Measurements from ENCODE around the gene TMEM132A.
"Not testable (repeated sequence)": the region's sequence is repeated elsewhere in the genome, so short reads cannot be mapped to it uniquely, and the experiment has no call there.

Gene TMEM132A

GRCh38 chr11:60964801-60965200, 40.5 kb downstream of the TMEM132A start:
- DNase-seq: no peak

DNA sequence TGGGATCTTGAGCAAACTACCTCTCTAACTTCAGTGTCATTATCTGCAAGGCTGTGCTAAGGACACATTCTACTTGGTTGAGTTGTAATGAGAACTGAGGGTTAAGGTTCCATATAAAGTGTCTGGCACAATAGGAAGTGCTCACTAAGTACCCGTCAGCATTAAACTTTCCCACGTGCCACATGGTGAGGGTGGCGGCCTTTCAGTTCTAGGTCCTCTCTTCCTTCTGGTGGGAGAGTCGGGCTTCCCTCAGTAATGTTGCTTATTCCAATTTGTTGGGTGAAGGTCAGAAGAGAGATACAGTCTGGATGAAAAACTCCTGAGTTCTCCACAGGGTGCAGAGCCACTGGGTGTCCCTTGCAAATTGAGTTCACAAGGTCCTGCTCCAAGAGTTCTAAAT, 42.6 kb downstream of the TMEM132A start:
- DNase-seq: no peak

DNA sequence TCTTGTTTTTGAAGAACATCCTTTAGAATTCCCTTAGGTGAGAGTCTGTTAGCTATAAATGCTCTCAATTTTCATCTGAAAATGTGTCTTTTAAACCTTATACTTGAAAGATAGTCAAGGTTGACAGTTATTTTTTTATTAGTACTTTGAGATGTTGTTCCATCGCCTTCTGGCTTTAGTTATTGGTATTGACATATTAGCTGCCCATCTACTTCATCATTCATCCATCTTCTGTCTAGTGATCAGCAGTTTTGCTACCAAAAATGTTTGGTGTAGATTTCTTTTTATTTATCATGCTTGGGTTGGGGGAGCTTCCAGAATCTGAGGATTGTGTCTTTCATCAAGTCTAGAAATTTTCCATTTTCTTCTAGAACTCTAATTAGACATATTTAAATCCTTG, 44.0 kb downstream of the TMEM132A start:
- DNase-seq: no peak

- no peak for DNase-seq
Measured at GRCh38 chr11:60970369-60970774, 46.1 kb downstream of the TMEM132A start.

DNA sequence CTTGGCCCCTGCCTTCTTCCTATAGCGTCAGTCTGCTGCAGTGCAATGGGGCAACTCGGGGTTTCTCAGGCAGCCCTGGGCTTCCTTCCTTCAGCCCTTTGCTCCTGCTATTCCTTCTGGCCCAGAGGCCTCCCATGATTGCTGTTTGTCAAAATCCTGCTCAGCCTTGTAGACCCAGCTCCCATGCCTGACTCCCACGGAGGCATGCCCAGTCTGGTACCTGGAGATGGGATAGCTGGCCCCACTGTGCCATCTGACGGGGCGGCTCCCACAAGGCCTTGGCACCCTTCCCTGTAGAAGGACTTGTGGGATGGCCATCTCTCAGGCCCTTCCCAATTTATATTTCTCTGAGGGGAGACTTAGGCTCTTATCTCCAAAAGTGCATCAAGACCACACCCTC, 46.6 kb downstream of the TMEM132A start:
- no peak for DNase-seq

DNA sequence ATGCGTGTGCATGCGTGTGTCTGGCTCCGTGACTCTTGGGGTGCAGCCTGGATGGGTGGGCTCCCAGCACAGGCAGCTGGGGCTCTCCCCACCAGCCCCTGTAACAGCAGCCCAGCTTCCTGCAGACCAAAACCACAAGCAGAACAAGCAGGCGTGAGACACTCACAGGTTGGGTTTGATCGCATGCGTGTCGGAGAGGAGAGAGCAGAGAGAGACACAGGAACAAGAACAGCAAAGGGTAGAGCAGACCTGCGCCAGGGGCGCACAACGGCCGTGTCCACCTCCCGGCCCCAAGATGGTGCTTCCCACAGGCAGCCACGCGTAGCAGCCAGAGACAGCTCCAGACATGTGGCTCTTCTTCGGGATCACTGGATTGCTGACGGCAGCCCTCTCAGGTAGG, 47.3 kb downstream of the TMEM132A start, which contains the start of gene CD6:
CD6 (plus strand) TSS at position 161 of the 400 bp plus-strand sequence; CDS start at position 347, 186 bp downstream.
- DNase-seq: no peak

DNA sequence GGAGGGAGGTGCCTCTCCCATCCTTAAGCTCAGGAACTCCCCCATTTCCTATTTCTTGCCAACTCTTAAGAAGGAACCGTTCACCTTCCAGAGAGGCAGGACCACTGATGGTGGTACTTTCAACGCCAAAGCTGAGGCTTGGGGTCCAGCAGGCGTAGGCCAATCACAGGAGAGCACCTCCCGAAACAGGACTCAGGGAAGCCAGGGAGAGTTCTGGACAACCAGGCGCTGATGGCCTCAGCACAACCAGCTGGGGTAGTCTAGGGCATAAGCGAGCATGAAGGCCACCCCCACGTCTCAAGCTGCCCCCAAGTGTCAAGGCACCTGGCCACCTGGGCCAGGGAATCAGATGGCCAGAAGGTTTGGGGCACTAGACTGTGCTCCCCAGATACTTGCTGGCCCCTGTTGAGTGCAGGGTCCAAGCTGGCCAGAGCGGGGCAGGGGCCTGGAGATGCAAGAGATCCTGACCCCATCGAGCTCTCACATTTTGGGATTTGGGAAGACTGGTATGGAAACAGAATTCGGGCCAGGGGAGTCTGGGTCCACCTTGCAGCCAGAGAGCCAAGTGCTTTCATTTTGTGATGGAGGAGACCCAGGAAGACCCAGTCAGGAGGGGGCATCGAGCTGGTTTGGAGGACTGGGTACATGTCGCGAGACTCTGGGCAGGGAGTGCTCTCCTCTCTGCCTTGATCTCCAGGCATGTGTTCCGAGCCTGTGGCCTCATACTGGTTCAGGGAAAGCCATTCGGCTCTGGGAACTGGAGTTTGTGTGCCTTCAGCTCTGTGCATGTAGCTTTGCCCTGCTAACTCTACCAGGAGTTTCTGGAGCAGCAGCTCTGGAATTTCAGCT, 48.1 kb downstream of the TMEM132A start:
- no peak for DNase-seq

DNA sequence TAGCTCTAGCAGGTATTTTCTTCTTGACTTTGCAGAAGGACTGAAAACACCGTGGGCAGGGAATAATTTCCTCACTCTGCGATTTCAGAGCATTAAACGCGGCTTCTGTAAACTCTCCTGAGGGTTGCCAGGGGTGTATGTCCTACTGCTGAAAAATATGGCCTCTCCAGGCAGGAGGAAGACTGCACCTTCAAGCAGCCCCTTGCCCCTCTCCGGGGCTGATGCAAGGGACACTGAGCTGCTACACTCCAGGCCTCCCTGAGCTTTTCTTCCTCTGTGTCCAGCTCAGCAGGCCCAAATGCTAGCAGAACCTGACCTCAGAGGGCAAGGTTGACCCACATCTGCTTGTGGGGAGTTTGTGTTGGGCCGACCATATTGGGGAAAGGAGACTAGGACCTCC, 49.4 kb downstream of the TMEM132A start:
- DNase-seq: no peak

DNA sequence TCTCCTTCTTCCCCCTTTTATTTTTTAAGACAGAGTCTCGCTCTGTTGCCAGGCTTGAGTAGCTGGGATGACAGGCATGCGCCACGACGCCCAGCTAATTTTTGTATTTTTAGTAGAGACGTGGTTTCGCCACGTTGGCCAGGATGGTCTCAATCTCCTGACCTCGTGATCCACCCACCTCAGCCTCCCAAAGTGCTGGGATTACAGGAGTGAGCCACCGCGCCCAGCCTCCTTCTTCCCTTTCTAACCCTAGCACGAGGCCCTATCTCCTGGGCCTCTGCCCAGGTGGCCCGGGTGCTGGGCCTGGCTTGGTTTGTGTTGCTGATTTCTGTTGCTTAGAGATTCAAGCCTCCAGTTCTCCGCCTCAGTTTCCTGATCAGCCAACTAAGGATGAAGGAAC, 50.1 kb downstream of the TMEM132A start:
- not testable (repeated sequence) for DNase-seq

- no peak for DNase-seq
Measured at GRCh38 chr11:60974726-60975125, 50.5 kb downstream of the TMEM132A start.

GRCh38 chr11:60977224-60977623, 53.0 kb downstream of the TMEM132A start:
- no peak for DNase-seq

GRCh38 chr11:60977836-60978235, 53.6 kb downstream of the TMEM132A start:
- DNase-seq: no peak

DNA sequence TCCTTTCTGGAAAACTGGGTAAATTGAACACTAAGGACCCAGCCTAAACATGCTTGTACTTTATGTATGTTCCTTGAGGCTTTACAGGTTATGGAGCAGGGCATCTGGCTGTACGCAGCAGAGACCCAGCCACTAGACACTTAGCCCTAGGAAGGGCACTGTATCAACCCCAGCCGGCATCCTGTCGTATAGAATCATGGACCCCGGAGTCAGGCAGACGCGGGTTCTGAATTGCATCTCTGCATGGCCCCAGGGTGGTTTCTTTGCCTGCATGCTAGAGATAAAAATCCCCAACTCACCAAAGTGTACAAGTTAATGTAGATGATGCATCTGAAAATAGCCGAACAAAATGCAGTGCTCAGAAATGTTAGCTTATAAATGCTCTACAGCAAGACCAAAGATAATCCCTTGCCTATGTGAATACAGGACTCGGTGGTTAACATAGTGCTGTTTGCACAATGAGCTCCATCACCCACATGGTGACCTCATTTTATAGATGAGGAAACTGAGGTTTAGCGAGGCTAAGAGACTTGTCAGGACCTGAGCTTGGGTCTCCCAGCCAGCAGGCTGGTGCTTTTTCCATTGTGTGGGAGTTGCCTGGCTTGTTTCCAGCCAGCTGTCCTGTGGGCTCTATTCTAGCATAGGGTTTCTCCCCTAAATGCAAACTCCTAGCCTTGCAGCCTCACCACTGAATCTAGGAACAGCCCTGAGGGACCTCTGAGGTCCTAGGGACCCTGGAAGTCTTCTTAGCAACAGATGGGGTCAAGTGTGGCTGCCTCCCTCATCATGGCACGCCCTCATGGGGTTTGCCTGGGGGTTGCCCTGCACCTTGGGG, 54.5 kb downstream of the TMEM132A start:
- DNase-seq: no peak

DNA sequence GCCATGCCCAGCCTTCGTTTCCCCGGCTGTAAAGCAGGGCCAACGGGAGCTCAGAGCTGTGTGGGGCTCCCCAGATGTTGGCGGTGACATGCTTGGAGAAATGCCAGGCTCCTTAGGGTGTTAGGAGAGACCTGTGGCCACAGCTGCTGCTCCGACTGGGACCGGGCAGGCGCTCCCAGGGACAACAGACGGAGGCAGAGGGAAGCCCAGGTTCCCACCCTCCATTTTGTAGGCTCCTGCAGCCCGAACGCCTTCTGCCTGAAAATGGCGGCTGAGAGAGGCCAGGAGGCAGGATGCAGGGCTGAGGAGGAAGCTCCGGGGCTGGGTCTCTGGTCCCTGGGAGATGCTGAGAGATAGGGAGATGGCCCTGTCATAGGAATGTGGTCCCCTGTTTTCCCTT, 57.3 kb downstream of the TMEM132A start:
- no peak for DNase-seq

DNA sequence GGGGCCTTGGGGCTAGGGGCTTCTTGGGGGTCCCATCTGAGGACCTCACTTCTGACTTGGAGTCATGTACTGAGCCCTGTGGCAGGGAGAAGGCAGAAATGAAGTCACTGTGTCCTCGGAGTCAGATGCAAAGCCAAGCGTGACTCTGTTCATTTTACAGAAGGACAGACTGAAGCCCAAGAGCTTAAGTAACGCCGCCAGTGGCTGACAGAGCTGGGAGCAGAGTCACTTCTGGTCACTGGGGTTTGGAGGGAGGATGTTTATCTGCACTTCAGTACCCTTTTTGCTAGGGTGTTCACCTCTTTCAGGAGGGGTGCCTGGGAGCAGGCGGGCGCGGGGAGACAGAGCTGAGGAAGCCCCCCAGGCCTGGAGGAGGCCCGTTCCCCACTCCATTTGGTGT, 57.9 kb downstream of the TMEM132A start:
- no peak for DNase-seq

- DNase-seq: no peak
Measured at GRCh38 chr11:60984149-60984548, 59.9 kb downstream of the TMEM132A start.

DNA sequence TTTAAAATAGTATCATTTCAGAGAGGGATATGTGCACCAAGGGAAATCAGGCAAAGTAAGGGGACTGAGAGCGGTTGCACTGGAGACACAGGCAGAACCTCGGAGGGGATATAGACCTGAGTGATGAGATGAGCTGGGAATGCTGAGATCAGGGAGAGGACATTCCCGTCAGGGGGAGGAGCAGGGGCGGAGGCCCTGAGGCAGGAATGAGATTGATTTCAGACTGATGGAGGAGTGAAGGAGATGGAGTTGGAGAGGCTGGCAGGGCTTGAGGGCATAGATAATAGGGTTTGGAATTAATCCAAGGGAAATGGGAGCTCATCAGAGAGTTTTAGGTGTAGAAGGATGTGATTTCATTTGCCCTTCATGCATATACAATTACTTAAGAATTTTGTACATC, 60.4 kb downstream of the TMEM132A start:
- DNase-seq: no peak

DNA sequence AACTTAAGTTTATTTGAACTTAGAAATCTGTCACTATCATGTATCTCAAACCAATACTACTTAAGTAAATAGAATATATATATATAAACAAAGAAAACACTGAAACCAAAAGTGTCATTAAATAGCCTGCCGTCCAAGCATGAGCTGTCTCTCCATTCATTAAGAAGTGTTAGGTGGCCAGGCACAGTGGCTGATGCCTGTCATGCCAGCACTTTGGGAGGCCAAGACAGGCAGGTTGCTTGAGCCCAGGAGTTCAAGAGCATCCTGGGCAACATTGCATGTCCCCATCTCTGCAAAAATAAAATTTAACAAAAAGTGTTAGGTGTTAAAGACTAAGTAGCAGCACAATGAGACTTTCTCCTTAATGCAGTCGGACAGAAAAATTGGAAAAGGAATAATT, 61.2 kb downstream of the TMEM132A start:
- no peak for DNase-seq

GRCh38 chr11:60985991-60986915, 62.0 kb downstream of the TMEM132A start:
- no peak for DNase-seq
